HepG2 (cell line): ENCODE results near the gene DENND11. TPM values are rescaled to one million over a fixed set of nuclear protein-coding genes. Genes with fewer than 3 reads are reported as not detected.

Experiments used
- ATAC-seq: fragments of 200-7000 bp; cut with Tn5 transposase; 3 replicates; pipeline ENCODE4 v1.9.1; 2020; ENCODE audit warnings: mild to moderate bottlenecking, moderate library complexity
- BruUV-seq: library from RNA; stranded (reverse); fragments of 400-500 nt; replicated peaks from 2 replicates; lab custom pipeline; 2021; lab: Mats Ljungman, UMichigan
- CTCF ChIA-PET: fragments of 300-600 bp; formaldehyde crosslinking; extraction: SDS; loops from one replicate; lab custom pipeline; 2021; ENCODE audit warnings: low total read pairs, inconsistent platforms, low intra/inter-chr PET ratio; lab: Yijun Ruan, JAX
- POLR2A ChIA-PET: fragments of 350-600 bp; sonication (Branson Sonifier 250); formaldehyde crosslinking; loops from one replicate; lab custom pipeline; 2020; ENCODE audit warnings: antibody characterized with exemption, inconsistent platforms; lab: Yijun Ruan, JAX
- DNase-seq: peaks from one replicate; pipeline ENCODE4 v3.0.0-alpha.2; 2015; ENCODE audit warnings: low spot score
- FAIRE-seq: peaks from 3 replicates; lab custom pipeline; 2011; peaks lifted over from hg19 to GRCh38; lab: Jason Lieb, UNC
- H2AFZ ChIP-seq: one replicate; pipeline ENCODE4 v1.6.1; 2011; ENCODE audit warnings: low read length, inconsistent platforms
- H3K27ac ChIP-seq: fragments of 300-600 bp; 3 replicates; pipeline ENCODE4 v1.8.0; 2011; ENCODE audit warnings: mixed run types, mild to moderate bottlenecking, mixed read lengths, low read length, inconsistent platforms; ENCODE audit not compliant: insufficient read depth; ENCODE audit errors: extremely low read length
- H3K27me3 ChIP-seq, 2 experiments: fragments of 200-600 bp in 1 of 2; 2 replicates in 1 of 2; 3 replicates in 1 of 2; pipeline versions ENCODE4 v1.6.0 to v1.8.0; 2011; ENCODE audit warnings: low read length in 2 of 2, mild to moderate bottlenecking in 2 of 2, moderate library complexity in 2 of 2, inconsistent platforms in 1 of 2; ENCODE audit not compliant: insufficient read depth in 2 of 2, control insufficient read depth in 1 of 2
- H3K36me3 ChIP-seq, 2 experiments: fragments of 200-600 bp in 1 of 2; replicated peaks in 1 of 2; 2 replicates in 1 of 2; 3 replicates in 1 of 2; pipeline versions ENCODE4 v1.5.1 to v1.8.0; 2011; ENCODE audit warnings: low read length in 2 of 2, inconsistent platforms in 1 of 2; ENCODE audit not compliant: insufficient read depth in 2 of 2, control insufficient read depth in 1 of 2
- H3K4me1 ChIP-seq: 2 replicates; pipeline ENCODE4 v1.5.1; 2012; ENCODE audit warnings: low read length, inconsistent platforms; ENCODE audit not compliant: insufficient read depth
- H3K4me2 ChIP-seq: 2 replicates; pipeline ENCODE4 v1.6.0; 2011; ENCODE audit warnings: low read depth, low read length, inconsistent platforms
- H3K4me3 ChIP-seq, 3 experiments: fragments of 200-600 bp in 1 of 3; sonication (generic), shearing (Covaris generic) in 1 of 3; replicated peaks in 1 of 3; 2 replicates each; pipeline ENCODE4 v1.5.1; 2011 to 2016; ENCODE audit warnings: low read length in 3 of 3, inconsistent platforms in 2 of 3, low read depth in 2 of 3, mild to moderate bottlenecking in 2 of 3, control low read depth in 1 of 3, mixed read lengths in 1 of 3; ENCODE audit not compliant: insufficient read depth in 1 of 3
- H3K79me2 ChIP-seq: one replicate; pipeline ENCODE4 v1.6.1; 2011; ENCODE audit warnings: low read length, inconsistent platforms; ENCODE audit not compliant: insufficient read depth
- H3K9ac ChIP-seq: 2 replicates; pipeline ENCODE4 v1.6.0; 2011; ENCODE audit warnings: mild to moderate bottlenecking, low read depth, low read length, inconsistent platforms; ENCODE audit not compliant: insufficient read depth
- H3K9me3 ChIP-seq: 2 replicates; pipeline ENCODE4 v1.5.1; 2012; ENCODE audit warnings: mild to moderate bottlenecking, low read length
- H4K20me1 ChIP-seq: 2 replicates; pipeline ENCODE4 v1.6.0; 2011; ENCODE audit warnings: inconsistent platforms, mild to moderate bottlenecking, low read length, moderate library complexity; ENCODE audit not compliant: insufficient read depth
- HNRNPUL1 ChIP-seq: fragments of 200-400 bp; formaldehyde crosslinking; IDR thresholded peaks from 2 replicates; pipeline ENCODE4 v1.6.1; 2017; ENCODE audit warnings: low read depth, mild to moderate bottlenecking, low read length, moderate library complexity
- ZFY ChIP-seq: sonication (generic); formaldehyde crosslinking; IDR thresholded peaks from 2 replicates; pipeline ENCODE4 v1.4.0; 2020; ENCODE audit warnings: missing genetic modification reagents
- ZNF331 ChIP-seq: sonication (generic); formaldehyde crosslinking; IDR thresholded peaks from 2 replicates; pipeline ENCODE4 v1.4.0; 2020; ENCODE audit warnings: missing genetic modification reagents
- ZNF615 ChIP-seq: sonication (generic); formaldehyde crosslinking; IDR thresholded peaks from 2 replicates; pipeline ENCODE4 v1.5.0; 2020; ENCODE audit warnings: mild to moderate bottlenecking, missing genetic modification reagents, borderline replicate concordance
- in situ Hi-C: cut with HindIII; loops from 2 replicates; pipeline ENCODE4 v1.10.0; 2017; ENCODE audit warnings: low pct_unique_long_range_greater_than_20kb; ENCODE audit not compliant: extremely low pct_ligation_motif_present
- intact Hi-C: fragments of 100-400 bp; cut with micrococcal nuclease; formaldehyde crosslinking; loops from one replicate; pipeline ENCODE4 v1.10.0; 2022; ENCODE audit not compliant: unreplicated experiment
- polyA plus RNA-seq, 8 experiments: library from polyadenylated mRNA; depleted of rRNA in 3 of 8; stranded (reverse) in 7 of 8; unstranded in 1 of 8; fragments of >200 nt; fragmentation: Illumina TruSeq in 4 of 8; extraction: Trizol in 4 of 8; gene quantifications; 2 replicates each; pipeline versions ENCODE4 v1.2.1 to v1.2.3, GENCODE V29; 2011 to 2016; ENCODE audit warnings: low read depth in 4 of 8, missing spikeins in 1 of 8, mixed read lengths in 1 of 8; ENCODE audit not compliant: insufficient read depth in 1 of 8
- total RNA-seq, 5 experiments: library from RNA; depleted of rRNA; stranded (reverse); fragments of >200 nt; fragmentation: Illumina TruSeq; extraction: Trizol; gene quantifications; 2 replicates each; pipeline ENCODE4 v1.2.3, GENCODE V29; 2016; ENCODE audit warnings: low read depth in 1 of 5
- TF ChIP-seq, protein P1 (sequence below): sonication (generic); formaldehyde crosslinking; IDR thresholded peaks from 2 replicates; pipeline ENCODE4 v1.4.0; 2020; ENCODE audit warnings: low read depth, mild to moderate bottlenecking, missing genetic modification reagents
- TF ChIP-seq, protein P2 (sequence below): sonication (generic); formaldehyde crosslinking; IDR thresholded peaks from 2 replicates; pipeline ENCODE4 v1.4.0; 2020; ENCODE audit warnings: missing genetic modification reagents, mild to moderate bottlenecking, borderline replicate concordance
- TF ChIP-seq, protein P3 (sequence below): sonication (generic); formaldehyde crosslinking; IDR thresholded peaks from 2 replicates; pipeline ENCODE4 v1.5.1; 2020; ENCODE audit warnings: missing genetic modification reagents, mild to moderate bottlenecking, borderline replicate concordance

The DENND11 gene
- total and polyA plus RNA-seq, 2 of the 13 experiments (the other 11 are each of a cell fraction or from before 2014, with no cell fraction given): 7.1 to 10.5 TPM

DNA sequence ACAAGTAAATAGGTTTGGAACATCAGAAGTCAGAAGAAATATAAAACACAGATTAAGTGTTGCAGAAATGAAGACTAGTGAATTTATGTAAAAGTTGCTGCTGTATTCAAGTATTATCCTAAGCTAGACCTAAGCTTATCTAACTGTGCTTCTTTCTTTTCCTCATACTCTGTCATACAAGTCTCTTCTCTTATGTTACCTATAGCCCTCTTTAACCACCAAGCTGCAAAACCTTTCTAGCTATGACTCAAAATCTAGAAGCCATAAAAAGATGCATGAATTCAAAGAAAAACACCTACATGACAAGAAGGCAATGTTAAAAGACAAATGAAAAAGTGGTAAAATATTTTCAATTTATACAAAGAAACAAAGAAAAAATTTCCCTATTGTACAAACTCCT is 23.0 kb downstream of the DENND11 start:
- peaks cover 2 to 7% of the 10 kb centered on the region in 2 experiments; a peak in 2 of 5 replicates for H3K36me3 ChIP-seq
- no peaks in the 10 kb centered on the region for H3K79me2 ChIP-seq
- intact Hi-C loops (no loop called here), in situ Hi-C loops (no loop called here)
- ChIA-PET POLR2A (no interaction called here), CTCF (no interaction called here)
- no peak overlapping the region for H3K27ac ChIP-seq
- H4K20me1 ChIP-seq: no peaks in the 10 kb centered on the region
- TF ChIP-seq ZFY (CRISPR knock-in tag) (no peak), HNRNPUL1 (no peak), ZNF331 (no peak), ZNF615 (no peak)
- TF ChIP-seq, protein P1, sequence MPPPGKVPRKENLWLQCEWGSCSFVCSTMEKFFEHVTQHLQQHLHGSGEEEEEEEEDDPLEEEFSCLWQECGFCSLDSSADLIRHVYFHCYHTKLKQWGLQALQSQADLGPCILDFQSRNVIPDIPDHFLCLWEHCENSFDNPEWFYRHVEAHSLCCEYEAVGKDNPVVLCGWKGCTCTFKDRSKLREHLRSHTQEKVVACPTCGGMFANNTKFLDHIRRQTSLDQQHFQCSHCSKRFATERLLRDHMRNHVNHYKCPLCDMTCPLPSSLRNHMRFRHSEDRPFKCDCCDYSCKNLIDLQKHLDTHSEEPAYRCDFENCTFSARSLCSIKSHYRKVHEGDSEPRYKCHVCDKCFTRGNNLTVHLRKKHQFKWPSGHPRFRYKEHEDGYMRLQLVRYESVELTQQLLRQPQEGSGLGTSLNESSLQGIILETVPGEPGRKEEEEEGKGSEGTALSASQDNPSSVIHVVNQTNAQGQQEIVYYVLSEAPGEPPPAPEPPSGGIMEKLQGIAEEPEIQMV: no peak
- TF ChIP-seq, protein P2, sequence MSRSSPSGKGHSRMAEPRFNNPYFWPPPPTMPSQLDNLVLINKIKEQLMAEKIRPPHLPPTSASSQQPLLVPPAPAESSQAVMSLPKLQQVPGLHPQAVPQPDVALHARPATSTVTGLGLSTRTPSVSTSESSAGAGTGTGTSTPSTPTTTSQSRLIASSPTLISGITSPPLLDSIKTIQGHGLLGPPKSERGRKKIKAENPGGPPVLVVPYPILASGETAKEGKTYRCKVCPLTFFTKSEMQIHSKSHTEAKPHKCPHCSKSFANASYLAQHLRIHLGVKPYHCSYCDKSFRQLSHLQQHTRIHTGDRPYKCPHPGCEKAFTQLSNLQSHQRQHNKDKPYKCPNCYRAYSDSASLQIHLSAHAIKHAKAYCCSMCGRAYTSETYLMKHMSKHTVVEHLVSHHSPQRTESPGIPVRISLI (CRISPR knock-in tag): no peak
- TF ChIP-seq, protein P3, sequence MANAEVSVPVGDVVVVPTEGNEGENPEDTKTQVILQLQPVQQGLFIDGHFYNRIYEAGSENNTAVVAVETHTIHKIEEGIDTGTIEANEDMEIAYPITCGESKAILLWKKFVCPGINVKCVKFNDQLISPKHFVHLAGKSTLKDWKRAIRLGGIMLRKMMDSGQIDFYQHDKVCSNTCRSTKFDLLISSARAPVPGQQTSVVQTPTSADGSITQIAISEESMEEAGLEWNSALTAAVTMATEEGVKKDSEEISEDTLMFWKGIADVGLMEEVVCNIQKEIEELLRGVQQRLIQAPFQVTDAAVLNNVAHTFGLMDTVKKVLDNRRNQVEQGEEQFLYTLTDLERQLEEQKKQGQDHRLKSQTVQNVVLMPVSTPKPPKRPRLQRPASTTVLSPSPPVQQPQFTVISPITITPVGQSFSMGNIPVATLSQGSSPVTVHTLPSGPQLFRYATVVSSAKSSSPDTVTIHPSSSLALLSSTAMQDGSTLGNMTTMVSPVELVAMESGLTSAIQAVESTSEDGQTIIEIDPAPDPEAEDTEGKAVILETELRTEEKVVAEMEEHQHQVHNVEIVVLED: no peak
- no TSS peak for BruUV-seq
- H3K4me3 ChIP-seq: no peak overlapping the region
- H2AFZ ChIP-seq: no peak overlapping the region
- H3K9me3 ChIP-seq: no peaks in the 10 kb centered on the region
- DNase-seq (no peak), ATAC-seq (no peak), FAIRE-seq (no peak)
- H3K4me1 ChIP-seq: no peaks in the 10 kb centered on the region
- H3K4me2 ChIP-seq: no peak overlapping the region
- no peak overlapping the region for H3K9ac ChIP-seq
- H3K27me3 ChIP-seq: no peaks in the 10 kb centered on the region
